GM18519 (cell line): ENCODE results near the gene FBXL7.

Experiments
- ATAC-seq: cut with Tn5 transposase; IDR thresholded peaks from one replicate; pipeline ENCODE4 v1.9.1; 2021; ENCODE audit warnings: mild to moderate bottlenecking, moderate library complexity; ENCODE audit not compliant: unreplicated experiment, low FRiP score

The FBXL7 gene

GRCh38 chr5:15535938-15536337 lies 36.0 kb downstream of the FBXL7 start:
- ATAC-seq = no peak

- ATAC-seq = no peak
Observed at GRCh38 chr5:15538516-15538915, 38.5 kb downstream of the FBXL7 start.

- no peak for ATAC-seq
Observed at GRCh38 chr5:15539951-15540350, 40.0 kb downstream of the FBXL7 start.

- no peak for ATAC-seq
Observed at GRCh38 chr5:15544039-15544438, 44.1 kb downstream of the FBXL7 start.

- ATAC-seq = no peak
Observed at GRCh38 chr5:15545082-15545481, 45.1 kb downstream of the FBXL7 start.

- no peak for ATAC-seq
Observed at GRCh38 chr5:15547261-15547839, 47.4 kb downstream of the FBXL7 start.

- ATAC-seq = no peak
Observed at GRCh38 chr5:15549961-15550360, 50.0 kb downstream of the FBXL7 start.

GRCh38 chr5:15550502-15551112 lies 50.6 kb downstream of the FBXL7 start:
- no peak for ATAC-seq

GRCh38 chr5:15551113-15551504 lies 51.1 kb downstream of the FBXL7 start:
- no peak for ATAC-seq

- ATAC-seq = no peak
Observed at GRCh38 chr5:15554542-15554941, 54.6 kb downstream of the FBXL7 start.

GRCh38 chr5:15555176-15555575 lies 55.2 kb downstream of the FBXL7 start:
- ATAC-seq = no peak

- no peak for ATAC-seq
Observed at GRCh38 chr5:15558240-15558639, 58.3 kb downstream of the FBXL7 start.

GRCh38 chr5:15558681-15559080 lies 58.7 kb downstream of the FBXL7 start:
- no peak for ATAC-seq

GRCh38 chr5:15560421-15560820 lies 60.4 kb downstream of the FBXL7 start:
- ATAC-seq = no peak

GRCh38 chr5:15564523-15564922 lies 64.5 kb downstream of the FBXL7 start:
- no peak for ATAC-seq

- no peak for ATAC-seq
Observed at GRCh38 chr5:15564957-15565356, 65.0 kb downstream of the FBXL7 start.

GRCh38 chr5:15566306-15566705 lies 66.3 kb downstream of the FBXL7 start:
- no peak for ATAC-seq

GRCh38 chr5:15566789-15567188 lies 66.8 kb downstream of the FBXL7 start:
- no peak for ATAC-seq

GRCh38 chr5:15570491-15570890 lies 70.5 kb downstream of the FBXL7 start:
- no peak for ATAC-seq

- ATAC-seq = no peak
Observed at GRCh38 chr5:15571081-15571480, 71.1 kb downstream of the FBXL7 start.

- ATAC-seq = no peak
Observed at GRCh38 chr5:15571618-15572017, 71.6 kb downstream of the FBXL7 start.

- no peak for ATAC-seq
Observed at GRCh38 chr5:15573590-15573989, 73.6 kb downstream of the FBXL7 start.

- ATAC-seq = no peak
Observed at GRCh38 chr5:15574128-15574527, 74.1 kb downstream of the FBXL7 start.
